Endodermal cell (in vitro differentiated cells): Measurements from ENCODE around the gene CYP27C1. TPM values are rescaled to one million over a fixed set of nuclear protein-coding genes. Genes with fewer than 3 reads are reported as not detected.

Experiments
- DNase-seq: peaks from one replicate; pipeline ENCODE4 v3.0.0-alpha.2; 2017
- H3K27ac ChIP-seq: 2 replicates; pipeline ENCODE4 v1.5.1; 2013; ENCODE audit warnings: mild to moderate bottlenecking, low read depth, low read length, moderate library complexity
- H3K27me3 ChIP-seq: 2 replicates; pipeline ENCODE4 v1.6.1; 2013; ENCODE audit warnings: mild to moderate bottlenecking, low read length, moderate library complexity; ENCODE audit not compliant: insufficient read depth, control insufficient read depth, poor library complexity, severe bottlenecking
- H3K36me3 ChIP-seq: 2 replicates; pipeline ENCODE4 v1.7.0; 2013; ENCODE audit warnings: mild to moderate bottlenecking, low read length, moderate library complexity; ENCODE audit not compliant: control insufficient read depth, insufficient read depth
- H3K4me1 ChIP-seq: one replicate; pipeline ENCODE4 v1.7.0; 2013; ENCODE audit warnings: low read length; ENCODE audit not compliant: control insufficient read depth, insufficient read depth
- H3K4me3 ChIP-seq: 2 replicates; pipeline ENCODE4 v1.5.1; 2013; ENCODE audit warnings: mild to moderate bottlenecking, low read length, moderate library complexity
- H3K9ac ChIP-seq: 2 replicates; pipeline ENCODE4 v1.6.1; 2013; ENCODE audit warnings: mild to moderate bottlenecking, low read length, moderate library complexity; ENCODE audit not compliant: poor library complexity, severe bottlenecking; ENCODE audit errors: extremely low read depth
- H3K9me3 ChIP-seq: 2 replicates; pipeline ENCODE4 v1.6.1; 2013; ENCODE audit warnings: mild to moderate bottlenecking, low read length, moderate library complexity; ENCODE audit not compliant: control insufficient read depth
- H3K27ac Mint-ChIP-seq: 2 replicates; pipeline ENCODE4 v1.8.0; 2020; ENCODE audit warnings: mixed read lengths
- H3K27me3 Mint-ChIP-seq: 2 replicates; pipeline ENCODE4 v1.8.0; 2021; ENCODE audit warnings: mild to moderate bottlenecking, mixed read lengths; ENCODE audit not compliant: insufficient read depth
- H3K36me3 Mint-ChIP-seq: 2 replicates; pipeline ENCODE4 v1.8.0; 2020; ENCODE audit warnings: low read depth, mixed read lengths
- H3K4me1 Mint-ChIP-seq: 2 replicates; pipeline ENCODE4 v1.8.0; 2020; ENCODE audit warnings: mixed read lengths
- H3K4me3 Mint-ChIP-seq: 2 replicates; pipeline ENCODE4 v1.8.0; 2020; ENCODE audit warnings: mild to moderate bottlenecking, moderate library complexity, mixed read lengths
- H3K9me3 Mint-ChIP-seq: 2 replicates; pipeline ENCODE4 v1.8.0; 2020; ENCODE audit warnings: mild to moderate bottlenecking, mixed read lengths
- CTCF ChIP-seq: fragments of 200-600 bp; sonication (generic); conservative IDR thresholded peaks from 2 replicates; pipeline ENCODE4 v1.5.0; 2021; ENCODE audit warnings: antibody characterized with exemption, mild to moderate bottlenecking
- WGBS, 2 experiments: methylation state at CpG; one replicate each; pipeline versions ENCODE4 v1.1.5 to v1.1.7; 2013; ENCODE audit warnings: missing lambda C conversion rate in 2 of 2, mixed read lengths in 1 of 2; ENCODE audit not compliant: insufficient coverage in 1 of 2, insufficient read length in 1 of 2; 5-methylcytosine and 5-hydroxymethylcytosine counted together
- total RNA-seq, 2 donors: library from RNA; stranded (reverse); fragmentation: NEBNext Ultra II Directional in 1 of 2; extraction: Animal tissue kit (Norgen Biotek cat#: 25700) in 1 of 2; gene quantifications; 2 replicates in 1 of 2; 3 replicates in 1 of 2; pipeline ENCODE4 v1.2.1, GENCODE V29; 2021

Gene CYP27C1
- total RNA-seq, 2 donors from 2014 or later = 4.4 to 4.9 TPM

- 87 to 89% methylated on average over 4 to 10 of the region's 10 CpGs for WGBS, 2 experiments
- no peaks in the 10 kb centered on the region for H3K27me3 ChIP-seq
- H3K9me3 Mint-ChIP-seq = peaks cover 3% of the 10 kb centered on the region
- no peak for TF ChIP-seq CTCF
- H3K27ac Mint-ChIP-seq = no peak overlapping the region
- H3K36me3 ChIP-seq = no peaks in the 10 kb centered on the region
- no peaks in the 10 kb centered on the region for H3K27me3 Mint-ChIP-seq
- H3K27ac ChIP-seq = no peak overlapping the region
- peaks cover 9% of the 10 kb centered on the region for H3K4me1 Mint-ChIP-seq
- no peak overlapping the region for H3K4me3 Mint-ChIP-seq
- no peak overlapping the region for H3K9ac ChIP-seq
- DNase-seq = no peak
- no peaks in the 10 kb centered on the region for H3K9me3 ChIP-seq
- H3K36me3 Mint-ChIP-seq = no peaks in the 10 kb centered on the region
- H3K4me3 ChIP-seq = no peak overlapping the region
- H3K4me1 ChIP-seq = peaks cover 3% of the 10 kb centered on the region
These were observed 49.5 kb downstream of the CYP27C1 start for GRCh38 chr2:127170452-127171197.

- Mint-ChIP-seq H3K36me3 (no peaks in the 10 kb centered on the region), H3K27ac (no peak overlapping the region), H3K9me3 (peaks cover 3% of the 10 kb centered on the region), H3K4me1 (peaks cover 13% of the 10 kb centered on the region), H3K27me3 (no peaks in the 10 kb centered on the region), H3K4me3 (no peak overlapping the region)
- Histone ChIP-seq H3K9ac (no peak overlapping the region), H3K4me1 (peaks cover 3% of the 10 kb centered on the region), H3K27me3 (no peaks in the 10 kb centered on the region), H3K27ac (no peak overlapping the region), H3K4me3 (no peak overlapping the region), H3K36me3 (no peaks in the 10 kb centered on the region), H3K9me3 (no peaks in the 10 kb centered on the region)
- no peak for DNase-seq
- TF ChIP-seq CTCF = no peak
- 60 to 80% methylated on average over 2 to 3 of the region's 3 CpGs for WGBS, 2 experiments
These were observed 50.1 kb downstream of the CYP27C1 start for GRCh38 chr2:127170021-127170420.

- no peak for DNase-seq
- H3K9ac ChIP-seq = no peak overlapping the region
These were observed 50.9 kb downstream of the CYP27C1 start for GRCh38 chr2:127169066-127169660.

More at GRCh38 chr2:127169066-127169660, 50.9 kb downstream of the CYP27C1 start:
- H3K27me3 Mint-ChIP-seq = no peaks in the 10 kb centered on the region
- H3K27me3 ChIP-seq = peaks cover 9% of the 10 kb centered on the region
- WGBS, 2 experiments = 90 to 98% methylated on average over 11 to 15 of the region's 15 CpGs
- H3K4me1 Mint-ChIP-seq = peaks cover 16% of the 10 kb centered on the region
- H3K4me3 ChIP-seq = no peak overlapping the region
- TF ChIP-seq CTCF = no peak
- H3K9me3 Mint-ChIP-seq = no peaks in the 10 kb centered on the region
- no peaks in the 10 kb centered on the region for H3K9me3 ChIP-seq
- no peak overlapping the region for H3K4me3 Mint-ChIP-seq
- no peaks in the 10 kb centered on the region for H3K36me3 Mint-ChIP-seq
- H3K4me1 ChIP-seq = peaks cover 3% of the 10 kb centered on the region
- H3K27ac ChIP-seq = no peak overlapping the region
- no peak overlapping the region for H3K27ac Mint-ChIP-seq
- H3K36me3 ChIP-seq = no peaks in the 10 kb centered on the region
